B cell (primary cell): Measurements from ENCODE around the gene OR51A4. TPM values are rescaled to one million over a fixed set of nuclear protein-coding genes. Genes with fewer than 3 reads are reported as not detected.

Source experiments
- ATAC-seq: fragments of 200-7000 bp; cut with Tn5 transposase; one replicate; pipeline ENCODE4 v1.10.0; 2021; ENCODE audit warnings: low read depth, mild to moderate bottlenecking, moderate number of reproducible peaks, moderate library complexity
- CTCF ChIA-PET: fragments of 350-600 bp; sonication (Branson Sonifier 250); formaldehyde crosslinking; loops from one replicate; lab custom pipeline; 2021; ENCODE audit warnings: antibody characterized with exemption, inconsistent platforms; lab: Charles Lee
- POLR2A ChIA-PET: fragments of 350-600 bp; sonication (Branson Sonifier 250); formaldehyde crosslinking; loops from one replicate; lab custom pipeline; 2021; ENCODE audit warnings: antibody characterized with exemption; lab: Charles Lee
- DNase-seq: peaks from one replicate; pipeline ENCODE4 v3.0.0; 2013
- H2AFZ ChIP-seq: 2 replicates; pipeline ENCODE4 v1.6.1; 2012; ENCODE audit warnings: mild to moderate bottlenecking, low read depth, low read length; ENCODE audit not compliant: insufficient read depth, poor library complexity, severe bottlenecking
- H3K27ac ChIP-seq, 2 donors: 1 replicate in 1 of 2; 2 replicates in 1 of 2; pipeline ENCODE4 v1.5.1; 2012 to 2013; ENCODE audit warnings: low read length in 2 of 2, mild to moderate bottlenecking in 2 of 2, moderate library complexity in 1 of 2
- H3K27me3 ChIP-seq, 4 experiments: fragments of 200-600 bp in 1 of 4; sonication (generic) in 1 of 4; replicated peaks in 1 of 4; 1 replicate in 2 of 4; 2 replicates in 2 of 4; pipeline versions ENCODE4 v1.6.1 to v1.7.0; 2013 to 2016; ENCODE audit warnings: low read length in 3 of 4, mild to moderate bottlenecking in 2 of 4, mixed read lengths in 1 of 4, moderate library complexity in 1 of 4; ENCODE audit not compliant: insufficient read depth in 4 of 4, control insufficient read depth in 3 of 4; ENCODE audit errors: control extremely low read depth in 1 of 4
- H3K36me3 ChIP-seq, 2 experiments: replicated peaks in 1 of 2; 1 replicate in 1 of 2; 2 replicates in 1 of 2; pipeline versions ENCODE4 v1.6.1 to v1.7.1; 2013; ENCODE audit warnings: low read length in 1 of 2; ENCODE audit not compliant: insufficient read depth in 2 of 2, control insufficient read depth in 1 of 2; ENCODE audit errors: control extremely low read depth in 1 of 2, extremely low read depth in 1 of 2
- H3K4me1 ChIP-seq, 2 donors: fragments of 200-600 bp in 1 of 2; sonication (generic) in 1 of 2; 1 replicate in 1 of 2; 2 replicates in 1 of 2; pipeline versions ENCODE4 v1.5.1 to v1.6.1; 2013 to 2017; ENCODE audit warnings: low read length in 2 of 2; ENCODE audit not compliant: control insufficient read depth in 2 of 2, insufficient read depth in 2 of 2
- H3K4me2 ChIP-seq: replicated peaks from 2 replicates; pipeline ENCODE3; 2012; ENCODE audit warnings: mild to moderate bottlenecking, low read depth, low read length; ENCODE audit not compliant: poor library complexity, severe bottlenecking
- H3K4me3 ChIP-seq, 5 experiments: fragments of 200-600 bp in 1 of 5; sonication (generic) in 1 of 5; 1 replicate in 3 of 5; 2 replicates in 2 of 5; pipeline versions ENCODE4 v1.5.1 to v1.7.0; 2011 to 2016; ENCODE audit warnings: low read length in 4 of 5, mild to moderate bottlenecking in 4 of 5, low read depth in 2 of 5, control low read depth in 1 of 5, moderate library complexity in 1 of 5; ENCODE audit not compliant: insufficient read depth in 1 of 5; ENCODE audit errors: control extremely low read depth in 1 of 5, extremely low read depth in 1 of 5
- H3K79me2 ChIP-seq: fragments of 200-600 bp; sonication (generic); one replicate; pipeline ENCODE4 v1.6.0; 2016; ENCODE audit warnings: low read length; ENCODE audit not compliant: control insufficient read depth, insufficient read depth
- H3K9ac ChIP-seq: fragments of 200-600 bp; sonication (generic); 2 replicates; pipeline ENCODE4 v1.6.1; 2017; ENCODE audit warnings: mild to moderate bottlenecking, low read length, moderate library complexity
- H3K9me3 ChIP-seq, 3 donors: one replicate each; pipeline versions ENCODE4 v1.6.1 to v1.7.1; 2013; ENCODE audit warnings: low read length in 2 of 3; ENCODE audit not compliant: control insufficient read depth in 2 of 3, insufficient read depth in 1 of 3; ENCODE audit errors: control extremely low read depth in 1 of 3
- H4K20me1 ChIP-seq: 2 replicates; pipeline ENCODE4 v1.6.0; 2012; ENCODE audit warnings: mild to moderate bottlenecking, low read length; ENCODE audit not compliant: insufficient read depth, control insufficient read depth, poor library complexity, severe bottlenecking
- H3K27ac Mint-ChIP-seq: one replicate; pipeline ENCODE4 v1.8.0; 2021; ENCODE audit warnings: mixed read lengths
- H3K27me3 Mint-ChIP-seq: one replicate; pipeline ENCODE4 v1.8.0; 2021; ENCODE audit warnings: mixed read lengths
- H3K4me1 Mint-ChIP-seq: one replicate; pipeline ENCODE4 v1.8.0; 2021; ENCODE audit warnings: mixed read lengths
- H3K4me3 Mint-ChIP-seq: one replicate; pipeline ENCODE4 v1.8.0; 2021; ENCODE audit warnings: mixed read lengths
- H3K9me3 Mint-ChIP-seq: one replicate; pipeline ENCODE4 v1.8.0; 2022; ENCODE audit warnings: mixed read lengths; ENCODE audit not compliant: insufficient read depth
- EZH2 ChIP-seq: IDR thresholded peaks from 2 replicates; pipeline ENCODE4 v1.6.1; 2012; ENCODE audit warnings: borderline replicate concordance, low read depth, mild to moderate bottlenecking, moderate library complexity, low read length; ENCODE audit not compliant: insufficient read depth, poor library complexity, severe bottlenecking
- WGBS: methylation state at CpG from one replicate; pipeline ENCODE4 v1.1.5; 2013; ENCODE audit warnings: missing lambda C conversion rate; ENCODE audit not compliant: insufficient coverage; 5-methylcytosine and 5-hydroxymethylcytosine counted together
- intact Hi-C: fragments of 100-400 bp; cut with micrococcal nuclease; formaldehyde crosslinking; loops from one replicate; pipeline ENCODE4 v1.10.0; 2022
- polyA plus RNA-seq: library from polyadenylated mRNA; depleted of rRNA; stranded (reverse); fragments of >200 nt; gene quantifications from 2 replicates; pipeline ENCODE4 v1.2.3, GENCODE V29; 2012
- total RNA-seq, 2 donors: library from RNA; stranded (reverse); fragments of 120-200 nt in 1 of 2; gene quantifications; 1 replicate in 1 of 2; 2 replicates in 1 of 2; pipeline versions ENCODE4 v1.2.3 to v1.2.4, GENCODE V29; 2013 to 2022
- TF ChIP-seq, protein P1 (sequence below): fragments of 200-600 bp; IDR thresholded peaks from one replicate; pipeline ENCODE4 v1.8.0; 2022; ENCODE audit warnings: antibody characterized with exemption, mild to moderate bottlenecking

OR51A4 gene
- total and polyA plus RNA-seq, 2 donors (not counting 1 experiment from before 2014, with no cell fraction given) = not detected

DNA sequence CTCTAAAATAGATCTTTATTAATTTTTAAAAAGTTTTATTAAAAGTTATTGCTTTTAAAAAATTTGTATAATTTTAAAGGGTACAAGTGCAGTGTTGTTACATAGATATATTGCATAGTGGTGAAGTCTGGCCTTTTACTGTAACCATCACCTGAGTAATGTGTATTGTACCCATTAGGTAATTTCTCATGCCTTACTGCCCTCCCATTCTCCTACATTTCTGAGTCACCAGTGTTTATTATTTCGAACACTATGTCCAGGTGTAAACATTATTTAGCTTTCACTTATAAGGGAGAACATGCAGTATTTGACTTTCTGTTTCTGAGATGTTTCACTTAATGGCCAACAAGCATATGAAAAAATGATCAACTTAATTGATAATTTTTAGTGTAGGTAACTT, 25.6 kb downstream of the OR51A4 start:
- H3K4me3 Mint-ChIP-seq = no peak overlapping the region
- no peaks in the 10 kb centered on the region for H3K79me2 ChIP-seq
- no peaks in the 10 kb centered on the region for H3K27me3 ChIP-seq
- H3K27ac ChIP-seq = no peak overlapping the region
- H3K4me3 ChIP-seq = no peak overlapping the region
- no CpG with 5 or more reads among the region's 1 CpG for WGBS
- no peaks in the 10 kb centered on the region for H3K9me3 Mint-ChIP-seq
- DNase-seq = no peak
- TF ChIP-seq, protein P1, sequence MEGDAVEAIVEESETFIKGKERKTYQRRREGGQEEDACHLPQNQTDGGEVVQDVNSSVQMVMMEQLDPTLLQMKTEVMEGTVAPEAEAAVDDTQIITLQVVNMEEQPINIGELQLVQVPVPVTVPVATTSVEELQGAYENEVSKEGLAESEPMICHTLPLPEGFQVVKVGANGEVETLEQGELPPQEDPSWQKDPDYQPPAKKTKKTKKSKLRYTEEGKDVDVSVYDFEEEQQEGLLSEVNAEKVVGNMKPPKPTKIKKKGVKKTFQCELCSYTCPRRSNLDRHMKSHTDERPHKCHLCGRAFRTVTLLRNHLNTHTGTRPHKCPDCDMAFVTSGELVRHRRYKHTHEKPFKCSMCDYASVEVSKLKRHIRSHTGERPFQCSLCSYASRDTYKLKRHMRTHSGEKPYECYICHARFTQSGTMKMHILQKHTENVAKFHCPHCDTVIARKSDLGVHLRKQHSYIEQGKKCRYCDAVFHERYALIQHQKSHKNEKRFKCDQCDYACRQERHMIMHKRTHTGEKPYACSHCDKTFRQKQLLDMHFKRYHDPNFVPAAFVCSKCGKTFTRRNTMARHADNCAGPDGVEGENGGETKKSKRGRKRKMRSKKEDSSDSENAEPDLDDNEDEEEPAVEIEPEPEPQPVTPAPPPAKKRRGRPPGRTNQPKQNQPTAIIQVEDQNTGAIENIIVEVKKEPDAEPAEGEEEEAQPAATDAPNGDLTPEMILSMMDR = no peak
- TF ChIP-seq EZH2 = no peak
- H3K27ac Mint-ChIP-seq = no peak overlapping the region
- H2AFZ ChIP-seq = no peak overlapping the region
- POLR2A ChIA-PET = no interaction called here
- H4K20me1 ChIP-seq = no peaks in the 10 kb centered on the region
- no peak for ATAC-seq
- no peaks in the 10 kb centered on the region for H3K36me3 ChIP-seq
- H3K27me3 Mint-ChIP-seq = no peaks in the 10 kb centered on the region
- no peaks in the 10 kb centered on the region for H3K4me1 Mint-ChIP-seq
- CTCF ChIA-PET = no interaction called here
- no peaks in the 10 kb centered on the region for H3K4me1 ChIP-seq
- no peak overlapping the region for H3K4me2 ChIP-seq
- H3K9me3 ChIP-seq = no peaks in the 10 kb centered on the region
- intact Hi-C loops = no loop called here
- no peak overlapping the region for H3K9ac ChIP-seq

DNA sequence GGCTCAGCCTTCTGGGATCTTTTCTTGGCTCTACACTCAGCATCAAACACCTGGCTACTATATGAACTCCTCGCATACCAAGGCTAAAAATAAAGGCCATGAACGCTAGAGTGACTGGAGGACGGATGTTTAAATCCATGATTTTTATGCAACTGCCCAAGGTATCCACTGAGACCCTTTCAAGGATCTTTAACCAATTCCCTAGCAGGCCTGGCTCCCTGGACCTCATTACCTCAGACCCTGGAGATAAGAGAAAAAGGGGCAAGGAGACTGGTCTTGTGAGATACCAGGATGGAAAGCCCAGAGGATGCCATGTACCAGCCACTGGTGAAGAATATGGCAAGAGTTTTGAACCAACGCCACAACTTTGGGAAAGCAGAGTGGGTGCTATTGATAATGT, 28.2 kb downstream of the OR51A4 start, which contains the start of gene OR51G2:
TSS of gene OR51G2 (minus strand) at position 101 of the 400 bp plus-strand sequence. CDS start 3,687 bp downstream, outside the sequence.
- no peak within 1 kb of the TSS for H3K9ac ChIP-seq
- ATAC-seq (no peak), DNase-seq (no peak)
- no peak within 1 kb of the TSS for H3K4me3 ChIP-seq
- H3K27ac ChIP-seq = no peak within 1 kb of the TSS
- intact Hi-C loops = no loop called here
- ChIA-PET CTCF (interaction anchor here (1.0 kb wide), 1 partner anchor 8 kb away, joined by 3 read pairs; no protein-coding TSS in a partner anchor), POLR2A (no interaction called here)
- WGBS = 100% methylated on average over 1 of the region's 4 CpGs
- H4K20me1 ChIP-seq = no peaks in the 10 kb centered on the region
- H3K4me2 ChIP-seq = no peak within 1 kb of the TSS
- H3K27me3 ChIP-seq = no peaks in the 10 kb centered on the region
- Mint-ChIP-seq H3K9me3 (no peaks in the 10 kb centered on the region), H3K27ac (no peak within 1 kb of the TSS), H3K27me3 (no peaks in the 10 kb centered on the region), H3K4me3 (no peak within 1 kb of the TSS), H3K4me1 (no peaks in the 10 kb centered on the region)
- H3K9me3 ChIP-seq = no peaks in the 10 kb centered on the region
- no peaks in the 10 kb centered on the region for H3K4me1 ChIP-seq
- no peak for TF ChIP-seq EZH2
- H2AFZ ChIP-seq = no peak within 1 kb of the TSS
- H3K36me3 ChIP-seq = no peaks in the 10 kb centered on the region
- H3K79me2 ChIP-seq = no peaks in the 10 kb centered on the region
